MM.1S (cell line): ENCODE results near the gene LIMCH1.

Experiments used
- EZH2 ChIP-seq: fragments of 300-600 bp; sonication (generic); optimal IDR thresholded peaks from 2 replicates; pipeline ENCODE3; 2017; ENCODE audit warnings: low read depth, mild to moderate bottlenecking, antibody characterized with exemption, low read length, mixed read lengths
- TF ChIP-seq, protein P1 (sequence below): fragments of 300-600 bp; sonication (generic); IDR thresholded peaks from 2 replicates; pipeline ENCODE4 v1.5.1; 2016; ENCODE audit warnings: antibody characterized with exemption, low read length, mixed read lengths

DNA sequence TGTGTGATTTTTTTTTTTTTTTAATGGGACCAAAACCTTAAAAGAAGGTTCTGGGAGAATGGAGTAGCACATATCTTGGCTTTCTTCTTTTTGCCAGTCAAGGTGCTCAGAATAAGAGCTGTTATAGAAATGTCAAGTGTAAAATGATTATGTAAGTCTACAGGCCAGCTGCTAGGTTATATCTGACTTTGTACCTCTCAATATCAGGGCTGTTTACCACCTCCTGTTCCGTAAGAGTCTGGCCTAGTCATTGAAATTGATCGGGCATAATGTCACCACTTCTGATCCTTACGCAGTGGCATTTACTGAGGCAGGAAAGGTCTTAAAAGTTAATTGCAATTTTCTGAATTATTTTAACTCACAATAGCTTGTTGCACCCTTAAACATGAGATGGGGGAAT is 41.1 kb downstream of the LIMCH1 start:
- TF ChIP-seq, protein P1, sequence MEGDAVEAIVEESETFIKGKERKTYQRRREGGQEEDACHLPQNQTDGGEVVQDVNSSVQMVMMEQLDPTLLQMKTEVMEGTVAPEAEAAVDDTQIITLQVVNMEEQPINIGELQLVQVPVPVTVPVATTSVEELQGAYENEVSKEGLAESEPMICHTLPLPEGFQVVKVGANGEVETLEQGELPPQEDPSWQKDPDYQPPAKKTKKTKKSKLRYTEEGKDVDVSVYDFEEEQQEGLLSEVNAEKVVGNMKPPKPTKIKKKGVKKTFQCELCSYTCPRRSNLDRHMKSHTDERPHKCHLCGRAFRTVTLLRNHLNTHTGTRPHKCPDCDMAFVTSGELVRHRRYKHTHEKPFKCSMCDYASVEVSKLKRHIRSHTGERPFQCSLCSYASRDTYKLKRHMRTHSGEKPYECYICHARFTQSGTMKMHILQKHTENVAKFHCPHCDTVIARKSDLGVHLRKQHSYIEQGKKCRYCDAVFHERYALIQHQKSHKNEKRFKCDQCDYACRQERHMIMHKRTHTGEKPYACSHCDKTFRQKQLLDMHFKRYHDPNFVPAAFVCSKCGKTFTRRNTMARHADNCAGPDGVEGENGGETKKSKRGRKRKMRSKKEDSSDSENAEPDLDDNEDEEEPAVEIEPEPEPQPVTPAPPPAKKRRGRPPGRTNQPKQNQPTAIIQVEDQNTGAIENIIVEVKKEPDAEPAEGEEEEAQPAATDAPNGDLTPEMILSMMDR: no peak
- no peak for TF ChIP-seq EZH2
